ENCODE measurements around the gene CHRM5. TPM values are rescaled to one million over a fixed set of nuclear protein-coding genes. Genes with fewer than 3 reads are reported as not detected.

Gene CHRM5
- total and polyA plus RNA-seq, 2 of the 8 experiments (the other 6 are each of a cell fraction or from before 2014, with no cell fraction given), result not detected

DNA sequence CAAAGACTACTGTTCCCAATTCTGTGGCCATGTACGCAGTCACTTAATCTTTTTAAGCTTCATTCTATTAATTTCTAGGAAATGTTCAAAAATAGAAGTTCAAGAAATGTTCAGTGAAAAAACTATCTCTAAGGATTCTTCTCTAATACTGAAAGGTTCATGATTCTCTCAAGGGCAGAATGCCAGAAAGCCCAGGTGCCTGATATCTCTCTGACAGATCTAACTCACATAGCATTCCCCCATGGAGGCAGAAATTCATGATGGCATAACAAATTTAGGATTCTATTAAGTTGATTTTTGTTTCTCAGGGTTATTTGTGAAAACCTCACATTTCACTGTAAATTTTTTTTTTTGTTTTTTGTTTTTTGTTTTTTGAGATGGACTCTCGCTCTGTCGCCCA is 17.5 kb downstream of the CHRM5 start (continued):
- TF ChIP-seq TAF7 (optimal IDR thresholded peaks at IDR 0.05; ENCODE audit: borderline replicate concordance, low read depth, low read length) (no peak), CHD1 (IDR thresholded peaks at IDR 0.05; ENCODE audit: low read depth, low read length) (no peak), BRCA1 (IDR thresholded peaks at IDR 0.05; ENCODE audit: low read depth, low read length) (no peak), RFX5 (IDR thresholded peaks at IDR 0.05; ENCODE audit: borderline replicate concordance, low read depth, low read length) (no peak), RBBP5 (IDR thresholded peaks at IDR 0.05; ENCODE audit: borderline replicate concordance, low read depth, low read length) (no peak), KDM5A (IDR thresholded peaks at IDR 0.05; ENCODE audit: low read length) (no peak), BCL11A (IDR thresholded peaks at IDR 0.05; ENCODE audit: low read depth in 2 of 2, low read length in 2 of 2) (no peak)
